GM12892 (cell line): ENCODE data around the gene PRKRA.

Experiments used
- DNase-seq: peaks from one replicate; pipeline ENCODE4 v3.0.0; 2011; ENCODE audit not compliant: insufficient read length
- FAIRE-seq: peaks from 2 replicates; lab custom pipeline; 2011; peaks lifted over from hg19 to GRCh38; lab: Jason Lieb, UNC
- POLR2A ChIP-seq: IDR thresholded peaks from 2 replicates; pipeline ENCODE4 v1.6.1; 2011; ENCODE audit warnings: low read depth, low read length, control low read depth
- POLR2AphosphoS5 ChIP-seq: IDR thresholded peaks from 2 replicates; pipeline ENCODE4 v1.6.1; 2011; ENCODE audit warnings: low read depth, low read length, control low read depth
- TAF1 ChIP-seq: IDR thresholded peaks from 2 replicates; pipeline ENCODE4 v1.6.1; 2011; ENCODE audit warnings: low read depth, mild to moderate bottlenecking, control low read depth, low read length, borderline replicate concordance

PRKRA gene

GRCh38 chr2:178383718-178384117 is 67.3 kb downstream of the PRKRA start:
- no peak for FAIRE-seq
- no peak for DNase-seq
- TF ChIP-seq POLR2A: no peak
- no peak for TF ChIP-seq POLR2AphosphoS5
- TF ChIP-seq TAF1: no peak
